ENCODE measurements around the gene HSF2BP. TPM values are rescaled to one million over a fixed set of nuclear protein-coding genes. Genes with fewer than 3 reads are reported as not detected.
"Not testable (repeated sequence)": the region's sequence is repeated elsewhere in the genome, so short reads cannot be mapped to it uniquely, and the experiment has no call there.

Gene HSF2BP
- total RNA-seq = 1 to 10 TPM; 1.5 to 1.6 TPM

- intact Hi-C loops (cut with DNase I, micrococcal nuclease) = loop anchor here (1.0 to 10.0 kb wide), 10 partner anchors 60 to 780 kb away; partner anchors contain the start of genes PKNOX1 (in 2 of the 2), AGPAT3 (in 1 of the 2), CSTB (in 1 of the 2) and NDUFV3 (in 1 of the 2)
- ATAC-seq = peak; percentile 89
- CTCF ChIA-PET = no interaction called here
- POLR2A ChIA-PET = no interaction called here
- H3K27me3 Mint-ChIP-seq = no peaks in the 10 kb centered on the region
- H3K4me3 Mint-ChIP-seq = peak within 1 kb of the TSS; percentile 94
- DNase-seq = peak; percentile 89
- peaks cover 38% of the 10 kb centered on the region for H3K36me3 Mint-ChIP-seq (ENCODE audit: low read depth)
- H3K4me1 Mint-ChIP-seq = peaks cover 43% of the 10 kb centered on the region
- no peaks in the 10 kb centered on the region for H3K9me3 Mint-ChIP-seq (ENCODE audit: low read depth)
- H3K27ac Mint-ChIP-seq = peak within 1 kb of the TSS; percentile 93
Observed at GRCh38 chr21:43659136-43660000, at the start of gene HSF2BP, which contains the start of gene RRP1B. Gene HSF2BP (minus strand): TSS chr21:43659488. CDS start chr21:43658096, 1,392 bp downstream. Gene RRP1B (plus strand): TSS chr21:43659560. CDS start chr21:43659665, 105 bp downstream.

- no peaks in the 10 kb centered on the region for H3K36me3 Mint-ChIP-seq (ENCODE audit: low read depth)
- H3K4me3 Mint-ChIP-seq = no peak overlapping the region
- ChIA-PET CTCF (no interaction called here), POLR2A (no interaction called here)
- no peak for DNase-seq
- no peaks in the 10 kb centered on the region for H3K27me3 Mint-ChIP-seq
- no peak for ATAC-seq
- intact Hi-C loops (cut with DNase I, micrococcal nuclease) = no loop called here
- H3K9me3 Mint-ChIP-seq (ENCODE audit: low read depth) = peaks cover 2% of the 10 kb centered on the region
- H3K4me1 Mint-ChIP-seq = no peaks in the 10 kb centered on the region
- no peak overlapping the region for H3K27ac Mint-ChIP-seq
Observed at GRCh38 chr21:43708745-43709381, 49.6 kb upstream of the HSF2BP start.

GRCh38 chr21:43707462-43707861, 48.2 kb upstream of the HSF2BP start:
- Mint-ChIP-seq H3K27me3 (no peaks in the 10 kb centered on the region), H3K4me1 (peaks cover 4% of the 10 kb centered on the region), H3K36me3 (ENCODE audit: low read depth) (no peaks in the 10 kb centered on the region), H3K4me3 (no peak overlapping the region), H3K27ac (no peak overlapping the region), H3K9me3 (ENCODE audit: low read depth) (peaks cover 2% of the 10 kb centered on the region)
- intact Hi-C loops (cut with DNase I, micrococcal nuclease) = no loop called here
- ChIA-PET CTCF (interaction anchor here (0.6 kb wide), 1 partner anchor 227 kb away, joined by 3 read pairs; no protein-coding TSS in a partner anchor), POLR2A (interaction anchor here (0.6 kb wide), 1 partner anchor 78 kb away, joined by 4 read pairs; no protein-coding TSS in a partner anchor)
- ATAC-seq (no peak), DNase-seq (no peak)

- ATAC-seq = peak; percentile 42
- no peak overlapping the region for H3K4me3 Mint-ChIP-seq
Observed at GRCh38 chr21:43703035-43703880, 44.0 kb upstream of the HSF2BP start.

DNA sequence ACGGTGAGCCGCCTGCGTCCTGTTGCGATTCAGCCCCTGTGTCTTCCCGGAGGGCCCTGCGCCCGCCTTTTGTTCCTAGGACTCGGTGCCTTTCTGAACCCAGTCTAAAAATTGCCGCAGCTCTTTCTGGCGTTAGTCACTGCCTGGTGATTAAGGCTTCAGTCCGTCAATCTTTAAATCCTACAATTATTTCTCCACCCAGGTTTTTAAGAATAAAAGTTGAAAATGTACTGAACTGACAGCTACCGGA, 43.4 kb upstream of the HSF2BP start:
- Mint-ChIP-seq H3K4me1 (peaks cover 14% of the 10 kb centered on the region), H3K36me3 (ENCODE audit: low read depth) (peaks cover 16% of the 10 kb centered on the region), H3K9me3 (ENCODE audit: low read depth) (no peaks in the 10 kb centered on the region), H3K4me3 (no peak overlapping the region), H3K27me3 (no peaks in the 10 kb centered on the region), H3K27ac (no peak overlapping the region)
- POLR2A ChIA-PET = interaction anchor here (0.7 kb wide), 1 partner anchor 14 kb away, joined by 3 read pairs; no protein-coding TSS in a partner anchor
- ATAC-seq = no peak
- intact Hi-C loops (cut with DNase I, micrococcal nuclease) = no loop called here
- no peak for DNase-seq
- CTCF ChIA-PET = interaction anchor here (0.6 kb wide), 1 partner anchor 436 kb away, joined by 4 read pairs; no protein-coding TSS in a partner anchor

More at GRCh38 chr21:43703035-43703880, 44.0 kb upstream of the HSF2BP start:
- no peaks in the 10 kb centered on the region for H3K9me3 Mint-ChIP-seq (ENCODE audit: low read depth)
- intact Hi-C loops (cut with DNase I, micrococcal nuclease) = no loop called here
- H3K27ac Mint-ChIP-seq = no peak overlapping the region
- POLR2A ChIA-PET = interaction anchor here (0.5 to 0.7 kb wide), 2 partner anchors 12 to 15 kb away, joined by 3 read pairs; no protein-coding TSS in a partner anchor
- CTCF ChIA-PET = interaction anchor here (1.4 kb wide), 1 partner anchor 20 kb away, joined by 5 read pairs; no protein-coding TSS in a partner anchor
- H3K27me3 Mint-ChIP-seq = no peaks in the 10 kb centered on the region
- H3K4me1 Mint-ChIP-seq = peaks cover 11% of the 10 kb centered on the region
- DNase-seq = peak; percentile 58
- peaks cover 12% of the 10 kb centered on the region for H3K36me3 Mint-ChIP-seq (ENCODE audit: low read depth)

DNA sequence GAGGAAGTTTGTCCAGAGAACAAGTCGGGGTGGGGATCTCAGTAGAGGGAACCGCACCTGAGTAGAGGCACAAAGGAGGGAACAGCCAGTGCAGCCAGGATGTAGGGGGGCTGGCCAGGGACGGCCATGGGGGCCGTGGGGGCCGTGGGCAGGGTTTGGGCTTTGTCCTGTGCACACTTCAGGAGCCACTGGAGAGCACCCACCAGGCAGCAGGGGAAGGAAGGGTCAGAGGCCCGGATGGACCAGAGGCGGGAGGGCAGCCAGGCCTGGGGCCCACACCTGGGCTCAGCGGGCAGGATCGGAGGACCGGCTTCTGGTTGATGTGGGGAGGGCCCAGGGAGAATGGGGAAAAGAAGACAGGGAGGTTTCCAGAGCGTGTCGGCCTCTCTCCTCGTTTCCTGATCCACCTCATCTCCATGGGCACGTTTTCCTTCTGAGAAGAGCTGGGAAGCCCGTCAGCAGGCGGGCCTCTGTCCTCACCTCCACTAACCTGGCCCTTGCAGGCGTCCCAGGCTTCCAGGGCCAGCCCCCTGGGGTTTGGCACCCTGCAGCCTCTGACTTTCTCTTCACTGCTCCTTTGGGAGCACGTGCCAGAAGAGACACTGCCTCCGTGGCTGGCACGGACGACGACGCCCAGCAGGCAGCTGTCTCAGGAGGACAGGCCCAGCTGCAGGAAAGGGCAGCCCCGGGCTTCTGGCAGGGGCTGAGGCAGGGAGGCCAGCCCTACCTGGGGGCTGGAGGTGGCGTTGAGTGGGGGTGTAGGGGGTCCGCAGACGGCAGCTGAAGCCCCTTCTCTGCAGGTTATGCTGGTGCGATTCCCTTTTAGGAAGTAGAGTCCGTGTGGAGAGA, 42.9 kb upstream of the HSF2BP start:
- intact Hi-C loops (cut with DNase I, micrococcal nuclease) = no loop called here
- no peaks in the 10 kb centered on the region for H3K9me3 Mint-ChIP-seq (ENCODE audit: low read depth)
- peaks cover 17% of the 10 kb centered on the region for H3K4me1 Mint-ChIP-seq
- H3K36me3 Mint-ChIP-seq (ENCODE audit: low read depth) = peaks cover 20% of the 10 kb centered on the region
- DNase-seq = no peak
- POLR2A ChIA-PET = no interaction called here
- no peak overlapping the region for H3K4me3 Mint-ChIP-seq
- CTCF ChIA-PET = interaction anchor here (0.6 kb wide), 1 partner anchor 436 kb away, joined by 4 read pairs; no protein-coding TSS in a partner anchor
- H3K27me3 Mint-ChIP-seq = no peaks in the 10 kb centered on the region
- ATAC-seq = no peak
- no peak overlapping the region for H3K27ac Mint-ChIP-seq

- Mint-ChIP-seq H3K27me3 (no peaks in the 10 kb centered on the region), H3K4me3 (no peak overlapping the region), H3K4me1 (peaks cover 17% of the 10 kb centered on the region), H3K27ac (no peak overlapping the region), H3K36me3 (ENCODE audit: low read depth) (peaks cover 37% of the 10 kb centered on the region), H3K9me3 (ENCODE audit: low read depth) (no peaks in the 10 kb centered on the region)
- ChIA-PET CTCF (no interaction called here), POLR2A (no interaction called here)
- ATAC-seq (no peak), DNase-seq (no peak)
- intact Hi-C loops (cut with DNase I, micrococcal nuclease) = no loop called here
Observed at GRCh38 chr21:43699933-43700599, 40.8 kb upstream of the HSF2BP start.

DNA sequence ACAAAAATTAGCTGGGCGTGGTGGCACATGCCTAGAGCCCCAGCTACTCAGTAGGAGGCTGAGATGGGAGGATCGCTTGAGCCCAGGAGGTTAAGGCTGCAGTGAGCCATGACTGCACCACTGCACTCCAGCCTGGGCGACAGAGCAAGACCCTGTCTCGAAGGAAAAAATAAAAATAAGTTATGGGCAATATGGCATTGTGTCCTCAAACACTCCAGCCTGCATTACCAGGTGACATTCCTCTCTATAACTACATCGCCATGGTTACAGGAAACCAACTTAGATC, 40.1 kb upstream of the HSF2BP start:
- POLR2A ChIA-PET; ATAC-seq; H3K27me3 Mint-ChIP-seq; DNase-seq; H3K27ac Mint-ChIP-seq; CTCF ChIA-PET; intact Hi-C loops (cut with DNase I, micrococcal nuclease); H3K4me3 Mint-ChIP-seq; H3K9me3 Mint-ChIP-seq (ENCODE audit: low read depth): not testable (repeated sequence)
- Mint-ChIP-seq H3K4me1 (peaks cover 17% of the 10 kb centered on the region), H3K36me3 (ENCODE audit: low read depth) (peaks cover 40% of the 10 kb centered on the region)

DNA sequence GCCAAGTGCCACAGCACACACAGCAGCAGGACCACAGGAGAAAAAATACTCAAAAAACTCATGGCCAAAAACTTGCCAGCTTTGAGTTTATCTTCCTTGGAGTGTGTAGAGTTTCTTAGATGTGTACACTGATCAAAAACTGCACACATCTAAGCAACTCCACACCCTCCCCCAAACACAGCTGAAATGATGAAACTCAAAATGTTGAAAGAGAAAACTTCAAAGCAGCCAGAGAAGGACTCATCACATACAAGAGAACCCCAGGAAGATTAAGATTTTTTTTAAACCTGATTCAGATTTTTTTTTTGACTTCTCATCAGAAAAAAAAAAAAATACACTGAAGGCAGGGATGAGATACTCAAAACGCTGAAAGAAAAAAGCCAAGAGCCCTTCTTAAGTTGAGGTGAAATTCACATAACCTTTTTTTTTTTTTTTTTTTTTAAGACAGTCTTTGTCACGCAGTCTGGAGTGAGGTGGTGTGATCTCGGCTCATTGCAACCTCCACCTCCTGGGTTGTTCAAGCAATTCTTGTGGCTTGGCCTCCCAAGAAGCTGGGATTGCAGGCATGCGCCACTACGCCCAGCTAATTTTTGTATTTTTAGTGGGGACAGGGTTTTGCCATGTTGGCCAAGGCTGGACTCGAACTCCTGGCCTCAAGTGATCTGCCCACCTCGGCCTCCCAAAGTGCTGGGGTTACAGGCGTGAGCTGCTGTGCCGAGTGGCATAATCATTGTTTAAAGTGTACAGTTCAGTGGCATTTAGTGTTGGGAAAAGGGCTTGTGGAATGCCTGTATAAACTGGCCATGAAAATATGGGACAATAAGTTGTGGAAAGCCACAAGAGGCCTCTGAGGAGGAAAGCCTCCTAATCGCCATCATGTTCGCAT, 38.7 kb upstream of the HSF2BP start:
- Mint-ChIP-seq H3K36me3 (ENCODE audit: low read depth) (peaks cover 48% of the 10 kb centered on the region), H3K9me3 (ENCODE audit: low read depth) (no peaks in the 10 kb centered on the region), H3K27me3 (no peaks in the 10 kb centered on the region), H3K4me3 (no peak overlapping the region), H3K27ac (peak overlapping the region; percentile 72), H3K4me1 (peaks cover 16% of the 10 kb centered on the region)
- DNase-seq (no peak), ATAC-seq (peak; percentile 76)
- POLR2A ChIA-PET = no interaction called here
- intact Hi-C loops (cut with DNase I, micrococcal nuclease) = no loop called here
- CTCF ChIA-PET = interaction anchor here (0.6 kb wide), 1 partner anchor 38 kb away, joined by 3 read pairs; no protein-coding TSS in a partner anchor

GRCh38 chr21:43696214-43696613, 36.9 kb upstream of the HSF2BP start:
- intact Hi-C loops (cut with DNase I, micrococcal nuclease) = no loop called here
- no peak overlapping the region for H3K27ac Mint-ChIP-seq
- peaks cover 10% of the 10 kb centered on the region for H3K4me1 Mint-ChIP-seq
- no peaks in the 10 kb centered on the region for H3K27me3 Mint-ChIP-seq
- DNase-seq (no peak), ATAC-seq (no peak)
- H3K9me3 Mint-ChIP-seq (ENCODE audit: low read depth) = no peaks in the 10 kb centered on the region
- H3K36me3 Mint-ChIP-seq (ENCODE audit: low read depth) = peaks cover 53% of the 10 kb centered on the region
- ChIA-PET CTCF (no interaction called here), POLR2A (no interaction called here)
- no peak overlapping the region for H3K4me3 Mint-ChIP-seq

Measured in activated CD4-positive, alpha-beta T cell treated with anti-CD3 and anti-CD28 coated beads for 36 hours (primary cell).